Stomach (tissue), 9 donors: ENCODE data around the gene FAS. TPM values are rescaled to one million over a fixed set of nuclear protein-coding genes. Genes with fewer than 3 reads are reported as not detected.

Source experiments
- DNase-seq, 2 donors: peaks; one replicate each; pipeline versions ENCODE4 v3.0.0 to v3.0.0-alpha.2; 2013 to 2019
- H3K27ac ChIP-seq, 5 donors: fragments of 200-600 bp in 4 of 5; sonication (generic) in 4 of 5; one replicate each; pipeline ENCODE4 v1.5.1; 2013 to 2019; ENCODE audit warnings: mild to moderate bottlenecking in 1 of 5, moderate library complexity in 1 of 5
- H3K27me3 ChIP-seq, 3 donors: fragments of 200-600 bp; sonication (generic); one replicate each; pipeline ENCODE4 v1.5.1; 2017 to 2019; ENCODE audit warnings: mixed run types in 1 of 3
- H3K36me3 ChIP-seq, 4 donors: fragments of 200-600 bp; sonication (generic); 1 replicate in 3 of 4; 2 replicates in 1 of 4; pipeline ENCODE4 v1.5.1; 2016 to 2019
- H3K4me1 ChIP-seq, 4 donors: fragments of 200-600 bp; sonication (generic); one replicate each; pipeline ENCODE4 v1.5.1; 2016 to 2019
- H3K4me3 ChIP-seq, 4 donors: fragments of 200-600 bp; sonication (generic) in 3 of 4; one replicate each; pipeline ENCODE4 v1.5.1; 2016 to 2019; ENCODE audit warnings: mild to moderate bottlenecking in 1 of 4
- H3K9me3 ChIP-seq, 4 donors: fragments of 200-600 bp; sonication (generic); one replicate each; pipeline ENCODE4 v1.5.1; 2016 to 2019
- CTCF ChIP-seq, 7 experiments: fragments of 450-650 bp in 4 of 7; fragments of 200-600 bp in 3 of 7; sonication (generic) in 3 of 7; IDR thresholded peaks; one replicate each; pipeline ENCODE4 v1.5.1; 2016 to 2019; ENCODE audit warnings: antibody characterized with exemption in 7 of 7, control low read depth in 2 of 7, mild to moderate bottlenecking in 1 of 7
- EP300 ChIP-seq: sonication (generic); formaldehyde crosslinking; IDR thresholded peaks from one replicate; pipeline ENCODE4 v1.6.1; 2017; ENCODE audit warnings: antibody characterized with exemption
- POLR2A ChIP-seq, 4 donors: fragments of 450-650 bp; IDR thresholded peaks; one replicate each; pipeline ENCODE4 v1.6.1; 2016; ENCODE audit warnings: antibody characterized with exemption in 4 of 4, control low read depth in 2 of 4, mild to moderate bottlenecking in 1 of 4, moderate library complexity in 1 of 4
- POLR2AphosphoS5 ChIP-seq, 3 donors: sonication (generic); formaldehyde crosslinking; IDR thresholded peaks; one replicate each; pipeline ENCODE4 v1.6.1; 2016; ENCODE audit warnings: antibody characterized with exemption in 3 of 3
- WGBS, 5 donors: extraction: QIAGEN DNeasy Blood & Tissue Kit in 3 of 5; methylation state at CpG; one replicate each; pipeline versions ENCODE4 v1.1.5 to v1.1.7; 2013 to 2018; 5-methylcytosine and 5-hydroxymethylcytosine counted together
- intact Hi-C: fragments of 100-400 bp; cut with DNase I; formaldehyde crosslinking; loops from one replicate; pipeline ENCODE4 v1.15.1; 2023; ENCODE audit warnings: low total_unique reads
- polyA plus RNA-seq, 3 donors: library from polyadenylated mRNA; stranded (reverse); fragments of 200-250 nt; gene quantifications; one replicate each; pipeline ENCODE4 v1.2.3, GENCODE V29; 2013
- total RNA-seq, 5 donors: library from RNA; depleted of rRNA; stranded (reverse); fragments of >200 nt; gene quantifications; one replicate each; pipeline versions ENCODE4 v1.1.0 to v1.2.3, GENCODE V29; 2014 to 2016
- donor health status: healthy with polysubstance abuse.
- donor health status: Bipolar disorder and iron deficiency.
- donor health status: healthy.

Gene FAS
- total and polyA plus RNA-seq, 8 donors: 5.0 to 107 (median 19.3) TPM; not detected in 1

DNA sequence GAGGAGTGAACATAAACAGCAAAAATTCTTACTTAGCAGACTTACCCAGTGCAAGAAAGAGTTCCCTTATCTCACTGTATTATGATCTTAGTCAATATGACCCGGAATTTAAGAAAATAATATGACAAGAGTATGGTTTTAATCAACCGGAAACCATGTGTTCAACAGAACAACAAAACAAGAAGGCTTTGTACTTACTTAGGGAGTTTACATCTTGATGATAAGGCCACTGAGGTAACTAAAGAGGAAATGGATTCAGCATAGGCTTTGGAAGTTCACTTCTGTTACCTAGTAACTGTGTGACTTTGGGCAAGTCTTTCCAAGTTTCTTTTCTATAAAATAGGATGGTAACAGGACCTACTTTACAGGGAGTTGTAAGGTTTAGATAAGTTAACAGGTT lies 7.4 kb upstream of the FAS start:
- Histone ChIP-seq H3K36me3 (no peaks in the 10 kb centered on the region), H3K4me3 (no peak overlapping the region), H3K27ac (peak overlapping the region in 4 of 5 donors; percentile 72 to 84 (median 75)), H3K9me3 (no peaks in the 10 kb centered on the region), H3K27me3 (no peaks in the 10 kb centered on the region), H3K4me1 (peaks cover 6 to 84% (median 55%) of the 10 kb centered on the region in 4 donors)
- no peak for TF ChIP-seq CTCF (IDR thresholded peaks at IDR 0.05)
- intact Hi-C loops: loop anchor here (5.0 kb wide), 1 partner anchor 41 kb away; no protein-coding TSS in a partner anchor
- 15 to 30% (median 25%) methylated on average over 2 of the region's 2 CpGs for WGBS, 5 donors
- DNase-seq: peak in 1 of 2 donors; percentile 43

DNA sequence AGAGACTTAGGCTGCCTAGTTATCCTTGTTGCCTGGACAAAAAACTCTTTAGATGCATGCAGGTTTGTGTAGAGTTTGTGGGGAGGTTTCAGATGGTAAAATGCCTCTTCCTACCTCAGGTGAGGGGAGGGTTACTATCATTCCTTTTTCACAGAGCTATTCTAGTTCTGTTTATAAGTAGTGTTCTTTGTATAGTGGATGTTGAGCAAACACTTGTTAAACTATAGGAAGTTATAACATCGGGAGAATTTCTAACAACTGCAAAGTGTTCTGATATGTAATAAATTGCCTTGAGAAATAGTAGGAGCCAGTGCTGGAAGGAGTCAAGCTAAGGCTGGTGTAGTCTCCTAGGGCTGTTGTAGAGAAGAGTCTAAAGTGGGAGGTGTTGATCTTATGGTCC lies 6.7 kb upstream of the FAS start:
- H3K36me3 ChIP-seq: no peaks in the 10 kb centered on the region
- TF ChIP-seq EP300: no peak
- no peak for TF ChIP-seq POLR2A (IDR thresholded peaks at IDR 0.05)
- no peak for TF ChIP-seq POLR2AphosphoS5 (IDR thresholded peaks at IDR 0.05)
- TF ChIP-seq CTCF (IDR thresholded peaks at IDR 0.05): no peak
- no peak overlapping the region for H3K4me3 ChIP-seq
- WGBS, 5 donors: 26 to 46% (median 32%) methylated on average over 1 of the region's 1 CpG
- no peaks in the 10 kb centered on the region for H3K9me3 ChIP-seq
- intact Hi-C loops: loop anchor here (5.0 kb wide), 1 partner anchor 42 kb away; no protein-coding TSS in a partner anchor
- H3K27ac ChIP-seq: peak overlapping the region in 4 of 5 donors; percentile 72 to 84 (median 75)
- no peak for DNase-seq
- no peaks in the 10 kb centered on the region for H3K27me3 ChIP-seq
- H3K4me1 ChIP-seq: peaks cover 6 to 82% (median 54%) of the 10 kb centered on the region in 4 donors

DNA sequence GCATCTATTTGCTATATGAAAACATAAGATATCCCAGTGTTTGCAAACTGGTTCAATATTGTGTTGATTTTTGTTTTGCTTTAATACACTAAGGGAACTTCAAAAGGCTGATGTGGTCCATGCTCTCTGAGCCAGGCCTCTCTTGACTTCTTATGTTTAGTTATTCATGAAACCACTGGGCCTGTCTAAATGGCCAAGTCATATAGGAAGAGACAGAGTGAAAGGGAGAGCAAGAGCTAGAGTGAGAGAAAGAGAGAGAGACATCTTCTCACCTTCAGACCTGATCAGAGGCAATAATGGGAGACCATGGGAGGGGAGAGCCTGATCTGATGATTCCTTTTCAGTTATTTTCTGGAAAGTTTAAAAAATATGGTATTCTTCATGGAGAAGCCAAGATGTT lies 6.1 kb upstream of the FAS start:
- Histone ChIP-seq H3K4me3 (no peak overlapping the region), H3K27me3 (no peaks in the 10 kb centered on the region), H3K36me3 (no peaks in the 10 kb centered on the region), H3K9me3 (no peaks in the 10 kb centered on the region), H3K4me1 (peaks cover 6 to 82% (median 54%) of the 10 kb centered on the region in 4 donors), H3K27ac (peak overlapping the region in 2 of 5 donors; percentile 74 to 84)
- no peak for DNase-seq
- intact Hi-C loops: loop anchor here (5.0 kb wide), 1 partner anchor 42 kb away; no protein-coding TSS in a partner anchor
- no peak for TF ChIP-seq EP300

GRCh38 chr10:88986549-88987242 lies 3.9 kb upstream of the FAS start:
- H3K36me3 ChIP-seq: no peaks in the 10 kb centered on the region
- intact Hi-C loops: no loop called here
- H3K4me3 ChIP-seq: no peak overlapping the region
- WGBS, 5 donors: 10 to 16% (median 15%) methylated on average over 2 of the region's 2 CpGs
- H3K27me3 ChIP-seq: no peaks in the 10 kb centered on the region
- H3K27ac ChIP-seq: peak overlapping the region in 3 of 5 donors; percentile 30 to 99 (median 97)
- no peak for TF ChIP-seq EP300
- TF ChIP-seq POLR2AphosphoS5 (IDR thresholded peaks at IDR 0.05): no peak
- TF ChIP-seq POLR2A (IDR thresholded peaks at IDR 0.05): no peak
- TF ChIP-seq CTCF (IDR thresholded peaks at IDR 0.05): peak in 5 of 7 experiments; percentile 48 to 79 (median 72)
- no peaks in the 10 kb centered on the region for H3K9me3 ChIP-seq
- DNase-seq: peak; percentile 33 to 75
- peaks cover 13 to 74% (median 42%) of the 10 kb centered on the region in 4 donors for H3K4me1 ChIP-seq

- H3K4me1 ChIP-seq: peaks cover 13 to 77% (median 46%) of the 10 kb centered on the region in 4 donors
- peak overlapping the region in 3 of 5 donors; percentile 30 to 99 (median 97) for H3K27ac ChIP-seq
- no peaks in the 10 kb centered on the region for H3K36me3 ChIP-seq
- H3K4me3 ChIP-seq: no peak overlapping the region
- DNase-seq: no peak
- intact Hi-C loops: no loop called here
- TF ChIP-seq POLR2AphosphoS5 (IDR thresholded peaks at IDR 0.05): no peak
- peak in 1 of 7 experiments; percentile 23 for TF ChIP-seq CTCF (IDR thresholded peaks at IDR 0.05)
- no peaks in the 10 kb centered on the region for H3K9me3 ChIP-seq
- H3K27me3 ChIP-seq: no peaks in the 10 kb centered on the region
Measured at GRCh38 chr10:88987243-88987725, 3.3 kb upstream of the FAS start.
